ENCODE data around the gene PCMTD2. TPM values are rescaled to one million over a fixed set of nuclear protein-coding genes. Genes with fewer than 3 reads are reported as not detected.
A peak's percentile ranks its signal among the peaks of the same experiment; 100 is the strongest.

The PCMTD2 gene
- total RNA-seq, 1 experiment from 2014 or later = 45.7 TPM

DNA sequence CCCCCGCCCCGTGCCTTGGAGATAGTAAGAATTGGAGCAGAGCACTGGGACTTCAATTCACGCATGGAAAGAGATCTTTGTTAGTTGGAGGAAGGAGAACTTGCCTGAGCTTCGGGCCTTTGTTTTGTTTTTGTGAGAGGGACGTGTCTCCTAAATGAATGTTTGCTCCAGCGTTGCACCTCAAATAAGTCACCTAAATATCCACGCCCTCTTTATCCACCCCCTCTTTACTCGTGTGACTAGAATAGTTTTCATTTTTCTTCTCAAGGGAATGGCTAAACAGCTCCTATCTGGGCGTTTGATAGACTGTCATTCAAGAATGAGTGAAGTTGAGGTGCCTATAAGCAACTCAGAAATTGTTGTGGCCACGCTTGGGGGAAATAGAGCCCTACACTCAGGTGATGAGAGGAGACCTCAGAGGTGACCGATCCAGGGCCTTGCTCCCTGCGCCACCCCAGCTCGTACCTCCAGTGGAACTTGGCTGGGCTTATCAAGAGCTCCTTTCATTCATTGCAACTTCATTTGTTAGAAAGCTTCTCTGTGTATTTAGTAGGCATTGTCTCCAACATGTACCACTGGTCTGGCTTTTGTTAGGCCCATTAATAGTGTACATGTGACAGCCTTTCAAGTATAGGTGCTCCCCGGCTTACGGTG is 861 bp downstream of the PCMTD2 start:
- Histone ChIP-seq H3K27ac (ENCODE audit: low read length) (0 out of 2 replicates have a peak overlapping the region, but pooled peaks have one; percentile 21), H3K4me2 (ENCODE audit: low read length) (peak overlapping the region; percentile 97), H4K20me1 (ENCODE audit: low read length) (no peaks in the 10 kb centered on the region), H3K9ac (ENCODE audit: low read length) (peak overlapping the region; percentile 91), H3K4me1 (ENCODE audit: insufficient read depth, low read length) (peaks cover 16% of the 10 kb centered on the region), H2AFZ (ENCODE audit: low read length) (peak overlapping the region; percentile 89), H3K4me3 (ENCODE audit: low read length) (peak overlapping the region; percentile 97), H3F3A (ENCODE audit: low read length, unreplicated experiment) (no peaks in the 10 kb centered on the region), H3K9me2 (replicated peaks; ENCODE audit: low read length) (no peaks in the 10 kb centered on the region), H3K9me3 (ENCODE audit: low read length) (no peaks in the 10 kb centered on the region), H3K36me3 (ENCODE audit: low read depth, low read length) (no peaks in the 10 kb centered on the region; the same call in 1 of the 2 replicates), H3K79me2 (ENCODE audit: low read length) (peaks cover 34% of the 10 kb centered on the region), H3K27me3 (ENCODE audit: low read length) (no peaks in the 10 kb centered on the region)
- TSS peak; percentile 44 for BruUV-seq (replicated peaks)
- DNase-seq (no peak), ATAC-seq (no peak; the same call in 1 of the 2 replicates)
- ChIA-PET POLR2A (ENCODE audit: unreplicated experiment) (no interaction called here), CTCF (interaction anchor here (0.5 kb wide), 1 partner anchor 18 kb away, joined by 4 read pairs; no protein-coding TSS in a partner anchor)
- TF ChIP-seq EZH2 (IDR thresholded peaks at IDR 0.05; ENCODE audit: low read length, unreplicated experiment) = no peak
- TF ChIP-seq EZH2phosphoT487 (IDR thresholded peaks at IDR 0.05; ENCODE audit: borderline replicate concordance, low read length) = no peak
- TF ChIP-seq CTCF (conservative IDR thresholded peaks at IDR 0.05; ENCODE audit: low read depth, low read length) = no peak
- intact Hi-C loops (cut with micrococcal nuclease) = no loop called here

GRCh38 chr20:64257107-64257757 is 1.7 kb downstream of the PCMTD2 start:
- Histone ChIP-seq H3K4me2 (ENCODE audit: low read length) (peak overlapping the region; percentile 97), H3K27me3 (ENCODE audit: low read length) (no peaks in the 10 kb centered on the region), H3K4me1 (ENCODE audit: insufficient read depth, low read length) (peaks cover 16% of the 10 kb centered on the region), H3K9me3 (ENCODE audit: low read length) (no peaks in the 10 kb centered on the region), H3F3A (ENCODE audit: low read length, unreplicated experiment) (no peaks in the 10 kb centered on the region), H3K4me3 (ENCODE audit: low read length) (peak overlapping the region; percentile 97; the same call in 1 of the 2 replicates), H4K20me1 (ENCODE audit: low read length) (no peaks in the 10 kb centered on the region), H3K9me2 (replicated peaks; ENCODE audit: low read length) (no peaks in the 10 kb centered on the region), H3K27ac (ENCODE audit: low read length) (no peak overlapping the region), H3K36me3 (ENCODE audit: low read depth, low read length) (no peaks in the 10 kb centered on the region; the same call in 1 of the 2 replicates), H3K79me2 (ENCODE audit: low read length) (peaks cover 34% of the 10 kb centered on the region), H3K9ac (ENCODE audit: low read length) (no peak overlapping the region), H2AFZ (ENCODE audit: low read length) (no peak overlapping the region)
- ChIA-PET POLR2A (ENCODE audit: unreplicated experiment) (no interaction called here), CTCF (no interaction called here)
- BruUV-seq (replicated peaks) = no TSS peak
- ATAC-seq (no peak), DNase-seq (no peak)
- TF ChIP-seq EZH2 (IDR thresholded peaks at IDR 0.05; ENCODE audit: low read length, unreplicated experiment) (no peak), EZH2phosphoT487 (IDR thresholded peaks at IDR 0.05; ENCODE audit: borderline replicate concordance, low read length) (no peak), CTCF (conservative IDR thresholded peaks at IDR 0.05; ENCODE audit: low read depth, low read length) (no peak)
- intact Hi-C loops (cut with micrococcal nuclease) = no loop called here
